Measurements from ENCODE around the gene GSC2. TPM values are rescaled to one million over a fixed set of nuclear protein-coding genes. Genes with fewer than 3 reads are reported as not detected.

The GSC2 gene
- total and polyA plus RNA-seq, 9 of the 15 experiments (the other 6 are each of a cell fraction or from before 2014, with no cell fraction given) = not detected

DNA sequence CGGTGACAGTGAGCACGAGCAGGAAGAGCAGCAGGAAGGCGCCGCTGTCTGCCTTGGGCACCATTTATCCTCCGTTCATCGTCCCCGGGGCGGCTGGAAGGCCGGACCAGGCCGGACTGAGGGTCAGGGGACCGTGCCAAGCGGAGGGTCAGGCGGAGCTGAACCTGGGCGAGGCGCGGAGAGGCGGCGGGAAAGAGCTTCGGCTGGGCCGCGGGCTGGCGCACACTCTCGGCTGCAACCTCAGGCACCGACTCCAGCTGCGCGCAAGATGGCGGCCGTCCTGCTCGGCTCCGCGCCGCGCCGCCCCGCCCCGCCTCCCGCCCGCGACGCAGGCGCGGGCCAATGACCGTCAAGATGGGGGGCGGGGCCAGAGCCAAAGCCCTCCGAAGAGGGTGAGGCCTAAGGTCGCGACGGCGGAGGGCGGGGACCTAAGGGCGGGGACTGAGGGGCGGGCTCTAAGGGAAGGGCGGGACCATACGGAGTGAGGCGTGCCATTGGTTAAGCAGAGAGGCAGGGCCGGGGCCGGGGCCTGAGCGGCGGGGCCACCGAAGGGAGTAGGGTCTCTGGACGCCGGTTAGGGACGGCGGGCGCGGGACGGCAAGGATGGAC is 27.8 kb downstream of the GSC2 start, which contains the start of gene DGCR2 (continued):
- TF ChIP-seq, protein P1, sequence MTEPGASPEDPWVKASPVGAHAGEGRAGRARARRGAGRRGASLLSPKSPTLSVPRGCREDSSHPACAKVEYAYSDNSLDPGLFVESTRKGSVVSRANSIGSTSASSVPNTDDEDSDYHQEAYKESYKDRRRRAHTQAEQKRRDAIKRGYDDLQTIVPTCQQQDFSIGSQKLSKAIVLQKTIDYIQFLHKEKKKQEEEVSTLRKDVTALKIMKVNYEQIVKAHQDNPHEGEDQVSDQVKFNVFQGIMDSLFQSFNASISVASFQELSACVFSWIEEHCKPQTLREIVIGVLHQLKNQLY (CRISPR knock-in tag; conservative IDR thresholded peaks at IDR 0.05) = peak; percentile 32 to 91; a peak in 2 of 4 replicates
- peak; percentile 49; the same call in 1 of the 2 replicates for TF ChIP-seq JUND (IDR thresholded peaks at IDR 0.05; ENCODE audit: borderline replicate concordance, low read depth, low read length)
- no peak; the same call in 2 of the 3 replicates for TF ChIP-seq JUND (tag; IDR thresholded peaks at IDR 0.05; ENCODE audit: borderline replicate concordance, low read depth, low read length)
- TF ChIP-seq, protein P2, sequence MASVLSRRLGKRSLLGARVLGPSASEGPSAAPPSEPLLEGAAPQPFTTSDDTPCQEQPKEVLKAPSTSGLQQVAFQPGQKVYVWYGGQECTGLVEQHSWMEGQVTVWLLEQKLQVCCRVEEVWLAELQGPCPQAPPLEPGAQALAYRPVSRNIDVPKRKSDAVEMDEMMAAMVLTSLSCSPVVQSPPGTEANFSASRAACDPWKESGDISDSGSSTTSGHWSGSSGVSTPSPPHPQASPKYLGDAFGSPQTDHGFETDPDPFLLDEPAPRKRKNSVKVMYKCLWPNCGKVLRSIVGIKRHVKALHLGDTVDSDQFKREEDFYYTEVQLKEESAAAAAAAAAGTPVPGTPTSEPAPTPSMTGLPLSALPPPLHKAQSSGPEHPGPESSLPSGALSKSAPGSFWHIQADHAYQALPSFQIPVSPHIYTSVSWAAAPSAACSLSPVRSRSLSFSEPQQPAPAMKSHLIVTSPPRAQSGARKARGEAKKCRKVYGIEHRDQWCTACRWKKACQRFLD (CRISPR knock-in tag; IDR thresholded peaks at IDR 0.05) = peak; percentile 84
- TF ChIP-seq KDM2B (CRISPR knock-in tag; IDR thresholded peaks at IDR 0.05) = peak; percentile 99
- peak; percentile 93 for TF ChIP-seq POLR2B (IDR thresholded peaks at IDR 0.05; ENCODE audit: low read depth, partially characterized antibody)
- TF ChIP-seq POLR2G (IDR thresholded peaks at IDR 0.05; ENCODE audit: low read depth, low read length) = peak; percentile 99
- peak; percentile 58 for TF ChIP-seq CHD2 (IDR thresholded peaks at IDR 0.05; ENCODE audit: low read depth, low read length)
- TF ChIP-seq, protein P3, sequence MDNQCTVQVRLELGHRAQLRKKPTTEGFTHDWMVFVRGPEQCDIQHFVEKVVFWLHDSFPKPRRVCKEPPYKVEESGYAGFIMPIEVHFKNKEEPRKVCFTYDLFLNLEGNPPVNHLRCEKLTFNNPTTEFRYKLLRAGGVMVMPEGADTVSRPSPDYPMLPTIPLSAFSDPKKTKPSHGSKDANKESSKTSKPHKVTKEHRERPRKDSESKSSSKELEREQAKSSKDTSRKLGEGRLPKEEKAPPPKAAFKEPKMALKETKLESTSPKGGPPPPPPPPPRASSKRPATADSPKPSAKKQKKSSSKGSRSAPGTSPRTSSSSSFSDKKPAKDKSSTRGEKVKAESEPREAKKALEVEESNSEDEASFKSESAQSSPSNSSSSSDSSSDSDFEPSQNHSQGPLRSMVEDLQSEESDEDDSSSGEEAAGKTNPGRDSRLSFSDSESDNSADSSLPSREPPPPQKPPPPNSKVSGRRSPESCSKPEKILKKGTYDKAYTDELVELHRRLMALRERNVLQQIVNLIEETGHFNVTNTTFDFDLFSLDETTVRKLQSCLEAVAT (IDR thresholded peaks at IDR 0.05) = peak in 1 of 2 experiments; percentile 8; a peak in 1 of 4 replicates
- peak; percentile 48; the same call in 1 of the 2 replicates for TF ChIP-seq ZFPM2 (CRISPR knock-in tag; IDR thresholded peaks at IDR 0.05)
- TF ChIP-seq KAT8 (IDR thresholded peaks at IDR 0.05; ENCODE audit: low read depth) = no peak
- TF ChIP-seq, protein P4, sequence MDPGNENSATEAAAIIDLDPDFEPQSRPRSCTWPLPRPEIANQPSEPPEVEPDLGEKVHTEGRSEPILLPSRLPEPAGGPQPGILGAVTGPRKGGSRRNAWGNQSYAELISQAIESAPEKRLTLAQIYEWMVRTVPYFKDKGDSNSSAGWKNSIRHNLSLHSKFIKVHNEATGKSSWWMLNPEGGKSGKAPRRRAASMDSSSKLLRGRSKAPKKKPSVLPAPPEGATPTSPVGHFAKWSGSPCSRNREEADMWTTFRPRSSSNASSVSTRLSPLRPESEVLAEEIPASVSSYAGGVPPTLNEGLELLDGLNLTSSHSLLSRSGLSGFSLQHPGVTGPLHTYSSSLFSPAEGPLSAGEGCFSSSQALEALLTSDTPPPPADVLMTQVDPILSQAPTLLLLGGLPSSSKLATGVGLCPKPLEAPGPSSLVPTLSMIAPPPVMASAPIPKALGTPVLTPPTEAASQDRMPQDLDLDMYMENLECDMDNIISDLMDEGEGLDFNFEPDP (CRISPR knock-in tag; IDR thresholded peaks at IDR 0.05) = 0 out of 2 replicates have a peak, but pooled peaks have one; percentile 62
- peak; percentile 85; the same call in 1 of the 2 replicates for TF ChIP-seq ZBTB7A (IDR thresholded peaks at IDR 0.05; ENCODE audit: borderline replicate concordance, control insufficient read depth, low read depth, low read length)
- TF ChIP-seq ZNF57 (CRISPR knock-in tag; IDR thresholded peaks at IDR 0.05) = peak; percentile 74; the same call in 1 of the 2 replicates
- TF ChIP-seq SOX6 (IDR thresholded peaks at IDR 0.05) = peak; percentile 57
- TF ChIP-seq ZNF764 (CRISPR knock-in tag; IDR thresholded peaks at IDR 0.05; ENCODE audit: low read depth) = peak; percentile 86
- TF ChIP-seq, protein P5, sequence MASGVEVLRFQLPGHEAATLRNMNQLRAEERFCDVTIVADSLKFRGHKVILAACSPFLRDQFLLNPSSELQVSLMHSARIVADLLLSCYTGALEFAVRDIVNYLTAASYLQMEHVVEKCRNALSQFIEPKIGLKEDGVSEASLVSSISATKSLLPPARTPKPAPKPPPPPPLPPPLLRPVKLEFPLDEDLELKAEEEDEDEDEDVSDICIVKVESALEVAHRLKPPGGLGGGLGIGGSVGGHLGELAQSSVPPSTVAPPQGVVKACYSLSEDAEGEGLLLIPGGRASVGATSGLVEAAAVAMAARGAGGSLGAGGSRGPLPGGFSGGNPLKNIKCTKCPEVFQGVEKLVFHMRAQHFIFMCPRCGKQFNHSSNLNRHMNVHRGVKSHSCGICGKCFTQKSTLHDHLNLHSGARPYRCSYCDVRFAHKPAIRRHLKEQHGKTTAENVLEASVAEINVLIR (CRISPR knock-in tag; IDR thresholded peaks at IDR 0.05) = peak; percentile 77; the same call in 1 of the 2 replicates
- TF ChIP-seq, protein P6, sequence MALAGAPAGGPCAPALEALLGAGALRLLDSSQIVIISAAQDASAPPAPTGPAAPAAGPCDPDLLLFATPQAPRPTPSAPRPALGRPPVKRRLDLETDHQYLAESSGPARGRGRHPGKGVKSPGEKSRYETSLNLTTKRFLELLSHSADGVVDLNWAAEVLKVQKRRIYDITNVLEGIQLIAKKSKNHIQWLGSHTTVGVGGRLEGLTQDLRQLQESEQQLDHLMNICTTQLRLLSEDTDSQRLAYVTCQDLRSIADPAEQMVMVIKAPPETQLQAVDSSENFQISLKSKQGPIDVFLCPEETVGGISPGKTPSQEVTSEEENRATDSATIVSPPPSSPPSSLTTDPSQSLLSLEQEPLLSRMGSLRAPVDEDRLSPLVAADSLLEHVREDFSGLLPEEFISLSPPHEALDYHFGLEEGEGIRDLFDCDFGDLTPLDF (CRISPR knock-in tag; IDR thresholded peaks at IDR 0.05) = peak; percentile 97
- TF ChIP-seq FOXK2 (conservative IDR thresholded peaks at IDR 0.05 in 1 of 2, IDR thresholded peaks at IDR 0.05 in 1 of 2; ENCODE audit: low read depth in 2 of 2) = no peak
- TF ChIP-seq CAMTA2 (CRISPR knock-in tag; conservative IDR thresholded peaks at IDR 0.05) = peak; percentile 89; the same call in 1 of the 2 replicates

All from K562 (cell line).